ENCODE results near the gene GRM8. TPM values are rescaled to one million over a fixed set of nuclear protein-coding genes. Genes with fewer than 3 reads are reported as not detected.

The GRM8 gene
- total RNA-seq, 4 donors from 2014 or later = 0.11 TPM; not detected in 3

DNA sequence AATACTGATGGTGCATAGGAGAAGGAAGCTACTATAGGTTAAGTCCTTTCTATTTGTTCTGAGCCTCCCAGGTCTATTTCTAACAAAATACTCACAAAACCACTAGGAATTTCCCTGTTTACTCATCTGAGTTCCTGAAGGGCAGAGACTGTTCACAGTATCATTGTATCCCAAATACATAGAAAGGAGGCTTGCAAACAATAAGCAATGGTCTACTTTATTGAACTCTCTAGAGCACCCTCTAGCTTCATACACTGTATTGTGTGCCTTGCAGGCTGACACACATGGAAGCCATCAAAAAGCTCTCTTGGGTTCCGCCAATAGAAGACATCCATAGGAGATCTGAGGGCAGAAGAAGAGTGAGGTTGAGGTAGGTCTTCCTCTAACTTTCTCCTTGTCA is 826.1 kb downstream of the GRM8 start:
- no peak for DNase-seq (ENCODE audit: extremely low spot score)
- Histone ChIP-seq H3K4me1 (no peaks in the 10 kb centered on the region), H3K36me3 (no peaks in the 10 kb centered on the region), H3K27ac (replicated peaks in 1 of 4) (no peak overlapping the region), H3K27me3 (no peaks in the 10 kb centered on the region), H3K4me3 (no peak overlapping the region), H3K9me3 (no peaks in the 10 kb centered on the region)
- intact Hi-C loops (cut with DNase I) = no loop called here
- TF ChIP-seq POLR2AphosphoS5 (IDR thresholded peaks at IDR 0.05) (no peak), EP300 (IDR thresholded peaks at IDR 0.05) (no peak), POLR2A (IDR thresholded peaks at IDR 0.05; ENCODE audit: low read depth) (no peak)
- TF ChIP-seq, protein P1, sequence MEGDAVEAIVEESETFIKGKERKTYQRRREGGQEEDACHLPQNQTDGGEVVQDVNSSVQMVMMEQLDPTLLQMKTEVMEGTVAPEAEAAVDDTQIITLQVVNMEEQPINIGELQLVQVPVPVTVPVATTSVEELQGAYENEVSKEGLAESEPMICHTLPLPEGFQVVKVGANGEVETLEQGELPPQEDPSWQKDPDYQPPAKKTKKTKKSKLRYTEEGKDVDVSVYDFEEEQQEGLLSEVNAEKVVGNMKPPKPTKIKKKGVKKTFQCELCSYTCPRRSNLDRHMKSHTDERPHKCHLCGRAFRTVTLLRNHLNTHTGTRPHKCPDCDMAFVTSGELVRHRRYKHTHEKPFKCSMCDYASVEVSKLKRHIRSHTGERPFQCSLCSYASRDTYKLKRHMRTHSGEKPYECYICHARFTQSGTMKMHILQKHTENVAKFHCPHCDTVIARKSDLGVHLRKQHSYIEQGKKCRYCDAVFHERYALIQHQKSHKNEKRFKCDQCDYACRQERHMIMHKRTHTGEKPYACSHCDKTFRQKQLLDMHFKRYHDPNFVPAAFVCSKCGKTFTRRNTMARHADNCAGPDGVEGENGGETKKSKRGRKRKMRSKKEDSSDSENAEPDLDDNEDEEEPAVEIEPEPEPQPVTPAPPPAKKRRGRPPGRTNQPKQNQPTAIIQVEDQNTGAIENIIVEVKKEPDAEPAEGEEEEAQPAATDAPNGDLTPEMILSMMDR (IDR thresholded peaks at IDR 0.05) = no peak
- 100% methylated on average over 1 of the region's 1 CpG for WGBS

DNA sequence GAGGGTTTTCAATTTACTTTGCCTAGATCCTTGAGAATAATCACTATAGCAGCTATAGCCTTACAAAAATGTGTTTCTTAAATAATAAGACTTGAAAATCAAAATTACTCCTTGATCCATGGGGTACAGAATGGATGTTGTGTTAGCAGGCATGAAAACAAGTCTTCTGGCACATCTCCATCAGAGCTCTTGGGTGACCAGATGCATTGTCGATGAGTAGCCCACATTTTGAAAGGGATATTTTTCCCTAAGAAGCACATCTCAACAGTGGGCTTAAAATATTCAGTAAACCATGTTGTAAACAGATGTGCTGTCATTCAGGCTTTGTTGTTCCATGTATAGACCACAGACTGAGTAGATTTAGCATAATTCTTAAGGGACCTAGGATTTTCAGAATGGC is 827.8 kb downstream of the GRM8 start:
- TF ChIP-seq, protein P1 (IDR thresholded peaks at IDR 0.05) = no peak
- TF ChIP-seq POLR2AphosphoS5 (IDR thresholded peaks at IDR 0.05) (no peak), EP300 (IDR thresholded peaks at IDR 0.05) (no peak), POLR2A (IDR thresholded peaks at IDR 0.05; ENCODE audit: low read depth) (no peak)
- H3K4me1 ChIP-seq = no peaks in the 10 kb centered on the region
- H3K27ac ChIP-seq (replicated peaks in 1 of 4) = no peak overlapping the region
- no peak overlapping the region for H3K4me3 ChIP-seq
- H3K9me3 ChIP-seq = no peaks in the 10 kb centered on the region
- DNase-seq (ENCODE audit: extremely low spot score) = no peak
- no peaks in the 10 kb centered on the region for H3K27me3 ChIP-seq
- H3K36me3 ChIP-seq = no peaks in the 10 kb centered on the region
- 83% methylated on average over 1 of the region's 1 CpG for WGBS
- intact Hi-C loops (cut with DNase I) = no loop called here

DNA sequence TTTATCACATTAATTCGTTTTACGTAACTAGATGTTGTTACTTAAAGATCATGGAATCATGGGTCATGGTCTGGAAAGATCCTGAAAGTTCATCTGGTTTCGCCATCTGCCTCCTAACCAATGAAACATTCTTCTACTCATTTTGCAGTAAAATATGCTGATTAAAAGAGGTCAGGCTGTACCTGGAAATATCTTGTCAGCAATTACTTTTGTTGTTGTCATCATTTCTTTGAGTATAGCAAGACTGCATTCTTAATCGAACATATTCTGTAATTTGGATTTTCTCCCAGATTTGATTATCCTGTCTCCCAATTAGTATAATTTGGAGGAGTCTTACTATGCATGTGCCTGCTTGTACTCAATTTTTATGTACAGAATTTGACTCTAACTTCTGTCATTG is 833.7 kb downstream of the GRM8 start:
- Histone ChIP-seq H3K4me1 (no peaks in the 10 kb centered on the region), H3K4me3 (no peak overlapping the region), H3K27me3 (no peaks in the 10 kb centered on the region), H3K36me3 (no peaks in the 10 kb centered on the region), H3K27ac (replicated peaks in 1 of 4) (no peak overlapping the region), H3K9me3 (no peaks in the 10 kb centered on the region)
- DNase-seq (ENCODE audit: extremely low spot score) = no peak
- TF ChIP-seq, protein P1 (IDR thresholded peaks at IDR 0.05) = no peak
- TF ChIP-seq POLR2AphosphoS5 (IDR thresholded peaks at IDR 0.05) (no peak), POLR2A (IDR thresholded peaks at IDR 0.05; ENCODE audit: low read depth) (no peak), EP300 (IDR thresholded peaks at IDR 0.05) (no peak)
- intact Hi-C loops (cut with DNase I) = no loop called here
- WGBS = 83% methylated on average over 4 of the region's 4 CpGs

DNA sequence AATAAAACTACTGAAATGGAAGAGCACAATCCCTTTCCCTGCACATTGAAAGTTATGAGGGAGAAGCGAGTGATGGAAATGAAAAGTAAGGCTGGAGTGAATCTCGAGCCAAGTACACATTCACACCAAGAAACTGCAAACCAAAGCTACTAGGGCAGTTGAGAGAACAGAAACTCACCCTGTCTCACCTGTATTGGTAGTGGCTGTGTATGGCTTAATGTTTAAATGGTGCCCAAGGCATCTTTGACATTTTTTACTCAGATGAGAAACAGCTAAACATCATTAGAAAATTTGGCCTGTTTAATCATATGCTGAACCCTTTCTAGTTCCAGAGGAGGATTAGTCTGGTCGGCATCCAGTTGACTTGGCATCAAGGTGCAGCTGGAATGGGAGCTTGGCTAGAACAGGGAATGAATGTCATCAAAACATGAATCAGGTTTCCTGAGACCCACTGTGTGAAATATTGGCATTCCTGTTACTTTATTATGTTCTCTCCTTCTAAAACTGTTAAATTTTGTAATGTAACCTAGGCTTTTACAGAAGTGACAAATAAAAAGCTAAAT is 840.8 kb downstream of the GRM8 start:
- H3K36me3 ChIP-seq = no peaks in the 10 kb centered on the region
- 71% methylated on average over 3 of the region's 3 CpGs for WGBS
- no peaks in the 10 kb centered on the region for H3K9me3 ChIP-seq
- no peaks in the 10 kb centered on the region for H3K4me1 ChIP-seq
- TF ChIP-seq POLR2AphosphoS5 (IDR thresholded peaks at IDR 0.05) (no peak), EP300 (IDR thresholded peaks at IDR 0.05) (no peak), POLR2A (IDR thresholded peaks at IDR 0.05; ENCODE audit: low read depth) (no peak)
- TF ChIP-seq, protein P1 (IDR thresholded peaks at IDR 0.05) = no peak
- DNase-seq (ENCODE audit: extremely low spot score) = no peak
- H3K4me3 ChIP-seq = no peak overlapping the region
- H3K27me3 ChIP-seq = no peaks in the 10 kb centered on the region
- H3K27ac ChIP-seq (replicated peaks in 1 of 4) = no peak overlapping the region
- intact Hi-C loops (cut with DNase I) = no loop called here
